K562 (cell line): ENCODE data around the gene PLEKHO2.

Experiments
- ASH1L ChIP-seq: fragments of 450-650 bp; IDR thresholded peaks from 2 replicates; pipeline ENCODE4 v1.6.1; 2018; ENCODE audit warnings: borderline replicate concordance, mild to moderate bottlenecking, low read depth; ENCODE audit not compliant: partially characterized antibody
- RCOR1 ChIP-seq, 2 experiments: IDR thresholded peaks; 2 replicates each; pipeline ENCODE4 v1.6.1; 2012; ENCODE audit warnings: low read depth in 2 of 2, low read length in 2 of 2, borderline replicate concordance in 1 of 2, improper control_type of control experiment in 1 of 2
- ZBTB1 ChIP-seq: sonication (generic); formaldehyde crosslinking; IDR thresholded peaks from 2 replicates; pipeline ENCODE4 v1.8.1; 2023; ENCODE audit warnings: missing genetic modification reagents, low read depth, mild to moderate bottlenecking, borderline replicate concordance

DNA sequence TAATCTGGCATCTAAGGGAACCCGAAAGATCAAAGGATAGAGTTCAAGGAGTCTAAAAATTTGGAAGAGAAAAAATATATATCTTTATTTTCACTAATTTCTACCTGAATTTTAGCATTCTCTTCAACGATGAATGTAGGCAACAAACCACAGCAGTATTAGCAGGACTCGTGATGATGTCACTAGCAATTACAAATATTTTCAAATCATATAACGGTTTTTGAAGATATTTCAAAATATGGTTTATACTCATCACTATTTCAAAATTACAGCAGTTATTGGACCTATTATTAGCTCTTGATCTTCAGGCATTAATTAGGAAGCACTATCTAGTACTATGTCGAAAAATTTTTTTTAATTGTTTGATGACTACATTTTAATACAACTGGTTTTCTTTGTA lies 43.0 kb downstream of the PLEKHO2 start:
- TF ChIP-seq ASH1L (no peak), RCOR1 (IDR thresholded peaks at IDR 0.05; ENCODE audit: borderline replicate concordance in 1 of 2, low read depth in 2 of 2, low read length in 2 of 2) (no peak), ZBTB1 (CRISPR knock-in tag) (no peak)
